ENCODE data around the gene TRMT10A. TPM values are rescaled to one million over a fixed set of nuclear protein-coding genes. Genes with fewer than 3 reads are reported as not detected.

Gene TRMT10A
- total RNA-seq, 1 donor from 2014 or later = 14.8 TPM

GRCh38 chr4:99606716-99607115, 42.9 kb upstream of the TRMT10A start:
- no peak overlapping the region for H3K4me3 ChIP-seq (ENCODE audit: low read depth, low read length)
- H3K36me3 ChIP-seq (ENCODE audit: control insufficient read depth, insufficient read depth, low read length) = no peaks in the 10 kb centered on the region
- H3K27me3 ChIP-seq (ENCODE audit: control insufficient read depth, insufficient read depth, low read length) = no peaks in the 10 kb centered on the region
- DNase-seq (ENCODE audit: low read depth) = no peak
- TF ChIP-seq CTCF (IDR thresholded peaks at IDR 0.05; ENCODE audit: insufficient read depth, low read length, poor library complexity, severe bottlenecking) = no peak

- H3K27me3 ChIP-seq (ENCODE audit: control insufficient read depth, insufficient read depth, low read length) = no peaks in the 10 kb centered on the region
- no peak overlapping the region for H3K4me3 ChIP-seq (ENCODE audit: low read depth, low read length)
- no peak for DNase-seq (ENCODE audit: low read depth)
- no peaks in the 10 kb centered on the region for H3K36me3 ChIP-seq (ENCODE audit: control insufficient read depth, insufficient read depth, low read length)
- TF ChIP-seq CTCF (IDR thresholded peaks at IDR 0.05; ENCODE audit: insufficient read depth, low read length, poor library complexity, severe bottlenecking) = no peak
These were observed 31.0 kb upstream of the TRMT10A start for GRCh38 chr4:99594818-99595217.

- no peak for DNase-seq (ENCODE audit: low read depth)
- H3K4me3 ChIP-seq (ENCODE audit: low read depth, low read length) = no peak overlapping the region
- no peak for TF ChIP-seq CTCF (IDR thresholded peaks at IDR 0.05; ENCODE audit: insufficient read depth, low read length, poor library complexity, severe bottlenecking)
These were observed 30.2 kb upstream of the TRMT10A start for GRCh38 chr4:99593781-99594641.

GRCh38 chr4:99591757-99592156, 27.9 kb upstream of the TRMT10A start:
- DNase-seq (ENCODE audit: low read depth) = no peak
- Histone ChIP-seq H3K27me3 (ENCODE audit: control insufficient read depth, insufficient read depth, low read length) (no peaks in the 10 kb centered on the region), H3K4me3 (ENCODE audit: low read depth, low read length) (no peak overlapping the region), H3K36me3 (ENCODE audit: control insufficient read depth, insufficient read depth, low read length) (no peaks in the 10 kb centered on the region)
- TF ChIP-seq CTCF (IDR thresholded peaks at IDR 0.05; ENCODE audit: insufficient read depth, low read length, poor library complexity, severe bottlenecking) = no peak

More at GRCh38 chr4:99593781-99594641, 30.2 kb upstream of the TRMT10A start:
- H3K36me3 ChIP-seq (ENCODE audit: control insufficient read depth, insufficient read depth, low read length) = no peaks in the 10 kb centered on the region
- no peaks in the 10 kb centered on the region for H3K27me3 ChIP-seq (ENCODE audit: control insufficient read depth, insufficient read depth, low read length)

GRCh38 chr4:99587803-99588202, 24.0 kb upstream of the TRMT10A start:
- H3K36me3 ChIP-seq (ENCODE audit: control insufficient read depth, insufficient read depth, low read length) = no peaks in the 10 kb centered on the region
- no peaks in the 10 kb centered on the region for H3K27me3 ChIP-seq (ENCODE audit: control insufficient read depth, insufficient read depth, low read length)
- DNase-seq (ENCODE audit: low read depth) = no peak
- no peak for TF ChIP-seq CTCF (IDR thresholded peaks at IDR 0.05; ENCODE audit: insufficient read depth, low read length, poor library complexity, severe bottlenecking)
- no peak overlapping the region for H3K4me3 ChIP-seq (ENCODE audit: low read depth, low read length)

- no peak overlapping the region for H3K4me3 ChIP-seq (ENCODE audit: low read depth, low read length)
- no peak for DNase-seq (ENCODE audit: low read depth)
- TF ChIP-seq CTCF (IDR thresholded peaks at IDR 0.05; ENCODE audit: insufficient read depth, low read length, poor library complexity, severe bottlenecking) = no peak
- H3K36me3 ChIP-seq (ENCODE audit: control insufficient read depth, insufficient read depth, low read length) = no peaks in the 10 kb centered on the region
- H3K27me3 ChIP-seq (ENCODE audit: control insufficient read depth, insufficient read depth, low read length) = no peaks in the 10 kb centered on the region
These were observed 23.5 kb upstream of the TRMT10A start for GRCh38 chr4:99587309-99587708.
